ENCODE measurements around the gene BRPF1.
A peak's percentile ranks its signal among the peaks of the same experiment; 100 is the strongest.

BRPF1 gene

GRCh38 chr3:9731206-9732079, at the start of gene BRPF1:
Gene BRPF1, plus strand, starts transcription at chr3:9731735. Its CDS starts 2,406 bp downstream, at chr3:9734141.
- peak; percentile 99 for DNase-seq

GRCh38 chr3:9682096-9682495, 49.4 kb upstream of the BRPF1 start:
- DNase-seq: no peak

GRCh38 chr3:9683426-9683825, 48.1 kb upstream of the BRPF1 start:
- no peak for DNase-seq

- DNase-seq: no peak
Measured at GRCh38 chr3:9685216-9686049, 46.1 kb upstream of the BRPF1 start.

GRCh38 chr3:9686050-9686550, 45.4 kb upstream of the BRPF1 start:
- DNase-seq: no peak

GRCh38 chr3:9686703-9687102, 44.8 kb upstream of the BRPF1 start:
- no peak for DNase-seq

- DNase-seq: no peak
Measured at GRCh38 chr3:9687514-9687913, 44.0 kb upstream of the BRPF1 start.

GRCh38 chr3:9688961-9689360, 42.6 kb upstream of the BRPF1 start:
- no peak for DNase-seq

GRCh38 chr3:9689757-9690156, 41.8 kb upstream of the BRPF1 start:
- no peak for DNase-seq

- DNase-seq: peak; percentile 2 to 52
Measured at GRCh38 chr3:9690451-9691450, 40.8 kb upstream of the BRPF1 start.

- no peak for DNase-seq
Measured at GRCh38 chr3:9691636-9692035, 39.9 kb upstream of the BRPF1 start.

- no peak for DNase-seq
Measured at GRCh38 chr3:9692416-9692815, 39.1 kb upstream of the BRPF1 start.

GRCh38 chr3:9695345-9695744, 36.2 kb upstream of the BRPF1 start:
- no peak for DNase-seq

GRCh38 chr3:9695746-9696145, 35.8 kb upstream of the BRPF1 start:
- no peak for DNase-seq

- no peak for DNase-seq
Measured at GRCh38 chr3:9696480-9697220, 34.9 kb upstream of the BRPF1 start.

GRCh38 chr3:9697892-9698291, 33.6 kb upstream of the BRPF1 start:
- DNase-seq: no peak

- no peak for DNase-seq
Measured at GRCh38 chr3:9698293-9698692, 33.2 kb upstream of the BRPF1 start.

GRCh38 chr3:9700536-9700935, 31.0 kb upstream of the BRPF1 start:
- no peak for DNase-seq

GRCh38 chr3:9701006-9701405, 30.5 kb upstream of the BRPF1 start:
- DNase-seq: no peak

GRCh38 chr3:9701711-9702110, 29.8 kb upstream of the BRPF1 start:
- no peak for DNase-seq

GRCh38 chr3:9703240-9703639, 28.3 kb upstream of the BRPF1 start:
- no peak for DNase-seq
